Inflammatory macrophage (primary cell): ENCODE data around the gene NCR1.
A peak's percentile ranks its signal among the peaks of the same experiment; 100 is the strongest.
"Not testable (repeated sequence)": the region's sequence is repeated elsewhere in the genome, so short reads cannot be mapped to it uniquely, and the experiment has no call there.

Source experiments
- DNase-seq, 2 donors: peaks; one replicate each; pipeline ENCODE4 v3.0.0-alpha.2; 2020 to 2022

Gene NCR1

DNA sequence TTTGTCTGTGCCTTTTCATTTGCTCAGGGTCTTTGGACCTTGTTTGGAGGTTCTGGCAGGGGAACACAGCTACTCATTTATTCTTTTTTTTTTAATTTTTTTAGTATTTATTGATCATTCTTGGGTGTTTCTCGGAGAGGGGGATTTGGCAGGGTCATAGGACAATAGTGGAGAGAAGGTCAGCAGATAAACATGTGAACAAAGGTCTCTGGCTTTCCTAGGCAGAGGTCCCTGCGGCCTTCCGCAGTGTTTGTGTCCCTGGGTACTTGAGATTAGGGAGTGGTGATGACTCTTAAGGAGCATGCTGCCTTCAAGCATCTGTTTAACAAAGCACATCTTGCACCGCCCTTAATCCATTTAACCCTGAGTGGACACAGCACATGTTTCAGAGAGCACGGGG lies 2.0 kb downstream of the NCR1 start:
- not testable (repeated sequence) for DNase-seq

DNA sequence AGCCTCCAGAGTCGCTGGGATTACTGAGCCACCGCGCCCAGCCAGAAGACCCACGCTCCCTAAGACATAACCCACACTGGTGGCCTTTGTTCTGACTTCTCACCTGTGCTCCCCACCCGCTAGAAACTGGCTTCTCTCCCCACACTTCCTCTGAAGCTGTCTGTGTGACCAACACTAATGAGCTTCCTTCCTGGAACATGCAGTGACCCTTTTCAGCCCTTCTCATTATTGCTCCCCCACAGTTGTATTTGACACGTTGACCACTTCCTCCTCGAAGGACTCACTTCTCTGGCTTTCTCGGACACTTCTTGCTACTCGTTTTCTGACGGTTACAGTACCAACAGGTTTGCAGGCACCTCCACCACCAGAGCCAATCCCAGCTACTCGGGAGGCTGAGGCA lies 10.9 kb downstream of the NCR1 start:
- peak; percentile 79 to 82 for DNase-seq

DNA sequence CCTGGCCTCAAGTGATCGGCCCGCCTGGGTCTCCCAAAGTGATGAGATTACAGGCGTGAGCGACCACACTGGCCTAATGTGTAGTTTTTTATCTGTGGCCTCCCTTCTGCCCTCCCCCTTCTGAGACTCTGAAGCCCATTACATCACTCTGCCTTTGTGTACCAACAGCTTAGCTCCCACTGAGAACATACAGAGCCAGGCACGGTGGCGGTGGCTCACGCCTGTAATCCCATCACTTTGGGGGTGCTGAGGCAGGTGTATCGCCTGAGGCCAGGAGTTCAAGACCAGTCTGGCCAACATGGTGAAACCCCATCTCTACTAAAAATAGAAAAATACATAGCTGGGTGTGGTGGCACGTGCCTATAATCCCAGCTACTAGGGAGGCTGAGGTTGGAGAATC lies 12.6 kb downstream of the NCR1 start:
- no peak for DNase-seq

DNA sequence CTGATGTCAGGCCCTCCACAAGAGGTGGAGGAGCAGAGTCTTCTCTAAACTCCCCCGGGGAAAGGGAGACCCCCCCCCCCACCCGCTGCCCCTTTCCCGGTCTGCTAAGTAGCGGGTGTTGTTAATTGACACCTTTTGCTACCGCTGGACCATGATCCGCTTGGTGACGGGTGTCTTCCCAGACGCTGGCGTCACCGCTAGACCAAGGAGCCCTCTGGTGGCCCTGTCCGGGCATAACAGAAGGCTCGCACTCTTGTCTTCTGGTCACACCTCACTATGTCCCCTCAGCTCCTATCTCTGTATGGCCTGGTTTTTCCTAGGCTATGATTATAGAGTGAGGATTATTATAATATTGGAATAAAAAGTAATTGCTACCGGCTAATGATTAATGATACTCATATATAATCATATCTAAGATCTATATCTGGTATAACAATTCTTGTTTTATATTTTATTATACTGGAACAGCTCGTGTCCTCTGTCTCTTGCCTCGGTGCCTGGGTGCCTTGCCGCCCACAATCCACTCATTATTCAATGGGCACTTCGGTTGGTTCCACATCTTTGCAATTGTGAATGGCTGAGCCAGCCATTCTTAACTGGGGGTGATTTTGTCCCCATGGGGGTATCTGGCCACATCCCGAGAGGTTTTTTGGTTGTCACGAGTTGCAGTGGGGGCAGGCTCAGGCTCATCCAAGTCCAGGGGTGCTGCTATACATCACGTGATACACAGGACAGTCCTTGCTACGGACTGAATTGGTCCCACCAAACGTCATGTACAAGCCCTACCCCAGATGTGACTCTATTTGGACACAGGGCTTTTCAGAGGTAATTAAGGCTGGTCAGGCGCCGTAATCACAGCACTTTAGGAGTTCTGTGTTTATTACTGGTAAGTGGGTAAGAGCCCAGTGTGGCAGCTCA lies 14.0 kb downstream of the NCR1 start:
- peak in 1 of 2 donors; percentile 34 for DNase-seq

DNA sequence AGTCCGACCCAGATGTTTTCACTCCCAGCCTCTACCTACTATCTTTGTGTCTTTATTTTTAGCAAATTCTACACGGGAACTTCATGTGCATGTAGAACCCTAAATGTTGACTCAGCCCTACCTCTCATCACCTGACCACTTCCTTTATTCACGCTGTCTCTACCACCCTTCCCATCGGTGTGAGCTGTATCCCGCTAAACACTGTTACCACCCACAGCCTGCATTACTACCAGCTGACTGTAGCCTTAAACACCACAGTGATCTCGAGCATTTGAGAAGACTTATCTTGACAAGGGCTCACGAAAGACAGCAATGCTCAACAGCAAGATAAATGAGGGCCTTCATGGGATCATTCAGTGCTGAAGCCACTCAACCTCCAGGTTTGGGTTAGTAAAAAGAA lies 15.1 kb downstream of the NCR1 start:
- peak in 1 of 2 donors; percentile 34 for DNase-seq

DNA sequence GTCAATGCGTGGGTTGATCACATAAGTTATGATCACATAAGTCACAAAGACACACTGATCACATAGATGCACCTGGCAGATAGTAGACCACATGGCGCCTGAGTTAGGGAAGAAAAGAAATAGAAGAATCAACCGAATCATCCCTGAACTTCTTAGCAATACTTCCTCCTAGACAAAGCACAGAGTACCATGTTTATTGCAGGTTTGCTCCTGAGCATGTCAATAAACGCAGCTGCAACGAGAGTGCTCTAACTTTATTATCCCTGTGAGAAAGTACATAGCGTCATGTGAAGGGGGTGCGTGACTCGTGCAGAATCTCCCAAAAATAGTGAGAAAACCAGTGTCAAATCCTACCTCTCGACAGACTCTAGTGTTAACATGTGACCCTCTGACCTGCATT lies 17.3 kb downstream of the NCR1 start:
- no peak for DNase-seq

DNA sequence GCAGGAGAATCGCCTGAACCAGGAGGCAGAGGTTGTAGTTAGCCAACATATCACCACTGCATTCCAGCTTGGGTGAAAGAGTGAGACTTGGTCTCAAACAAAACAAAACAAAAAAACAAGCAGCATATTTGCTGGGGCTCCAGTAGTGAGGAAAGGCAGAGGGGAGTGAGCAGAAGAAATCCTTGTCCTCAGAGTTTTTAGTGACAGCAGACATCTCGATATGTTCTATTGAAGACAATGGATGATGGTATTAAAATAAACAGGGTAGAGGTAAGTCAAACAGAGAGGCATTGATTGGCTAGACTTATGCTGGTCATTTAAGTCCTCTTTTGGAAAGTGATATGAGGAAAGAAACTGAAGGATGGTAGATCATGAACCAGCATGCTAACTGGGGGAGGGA lies 22.4 kb downstream of the NCR1 start:
- peak in 1 of 2 donors; percentile 13 for DNase-seq

DNA sequence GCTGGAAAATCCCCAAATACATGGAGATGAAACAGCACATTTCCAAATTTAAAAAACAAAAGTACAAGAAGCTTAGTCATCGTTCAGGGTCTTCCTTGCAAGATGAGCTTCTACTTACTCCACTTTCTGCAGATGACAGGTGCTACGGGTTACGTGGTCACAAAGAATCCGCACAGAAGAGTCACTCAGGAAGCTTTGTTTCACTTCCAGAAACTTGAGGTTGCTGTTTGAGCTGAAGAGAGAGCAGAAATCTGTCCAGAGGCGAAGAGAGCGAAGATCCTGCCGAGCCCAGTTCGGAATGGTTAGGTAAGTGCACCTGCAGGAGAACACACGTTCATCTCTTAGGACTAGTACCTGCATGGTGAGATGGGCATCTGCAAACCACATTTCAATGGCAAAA lies 32.0 kb downstream of the NCR1 start:
- DNase-seq, result no peak

DNA sequence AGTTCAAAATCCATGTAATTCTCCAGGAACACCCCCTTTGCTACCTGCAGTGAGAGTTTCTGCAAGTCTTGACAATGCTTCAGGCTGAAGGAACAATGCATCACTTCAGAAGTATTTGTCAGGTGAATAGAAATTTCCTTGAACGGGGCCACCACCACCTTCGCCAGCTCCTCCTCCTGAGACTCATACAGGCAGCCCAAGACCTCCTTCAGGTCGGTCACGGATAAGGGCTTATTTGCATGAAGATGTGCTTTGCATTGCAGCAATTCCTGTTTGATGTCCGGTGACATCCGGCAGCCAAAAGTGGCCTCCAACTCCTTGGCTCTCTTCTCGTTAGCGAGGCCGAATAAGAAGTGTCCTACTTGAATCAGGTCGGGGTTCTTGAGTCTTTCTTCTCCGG lies 33.0 kb downstream of the NCR1 start:
- no peak for DNase-seq

DNA sequence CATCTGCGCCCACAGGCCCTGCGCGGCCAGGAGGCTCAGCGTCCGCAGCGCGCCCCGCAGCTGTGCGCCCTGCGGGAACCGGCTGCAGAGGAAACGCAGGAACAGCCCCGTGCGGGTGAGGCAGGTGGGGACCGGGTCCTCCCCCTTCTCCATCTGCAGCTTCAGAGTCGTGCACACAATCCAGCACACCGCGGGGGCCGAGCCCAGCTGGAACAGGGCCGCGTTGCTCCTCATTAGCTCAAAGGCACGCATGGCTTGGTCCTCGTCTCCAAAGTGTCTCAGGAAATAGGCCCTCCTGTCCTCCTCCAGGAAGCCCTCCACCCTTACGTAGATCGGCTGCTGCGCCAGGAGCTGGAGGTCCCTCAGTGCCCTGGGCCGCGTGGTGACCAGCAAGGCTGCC lies 33.6 kb downstream of the NCR1 start:
- DNase-seq, result not testable (repeated sequence)

DNA sequence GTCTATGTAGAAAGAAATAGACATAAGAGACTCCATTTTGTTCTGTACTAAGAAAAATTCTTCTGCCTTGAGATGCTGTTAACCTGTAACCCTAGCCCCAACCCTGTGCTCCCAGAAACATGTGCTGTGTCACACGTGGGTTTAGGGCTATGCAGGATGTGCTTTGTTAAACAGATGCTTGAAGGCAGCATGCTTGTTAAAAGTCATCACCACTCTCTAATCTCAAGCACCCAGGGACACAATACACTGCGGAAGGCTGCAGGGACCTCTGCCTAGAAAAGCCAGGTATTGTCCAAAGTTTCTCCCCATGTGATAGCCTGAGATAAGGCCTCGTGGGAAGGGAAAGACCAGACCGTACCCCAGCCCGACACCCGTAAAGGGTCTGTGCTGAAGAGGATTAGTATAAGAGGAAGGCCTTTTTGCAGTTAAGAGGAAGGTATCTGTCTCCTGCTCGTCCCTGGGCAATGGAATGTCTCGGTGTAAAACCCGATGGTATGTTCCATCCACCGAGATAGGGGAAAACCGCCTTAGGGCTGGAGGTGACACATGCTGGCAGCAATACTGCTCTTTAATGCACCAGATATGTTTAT lies 37.9 kb downstream of the NCR1 start:
- not testable (repeated sequence) for DNase-seq

DNA sequence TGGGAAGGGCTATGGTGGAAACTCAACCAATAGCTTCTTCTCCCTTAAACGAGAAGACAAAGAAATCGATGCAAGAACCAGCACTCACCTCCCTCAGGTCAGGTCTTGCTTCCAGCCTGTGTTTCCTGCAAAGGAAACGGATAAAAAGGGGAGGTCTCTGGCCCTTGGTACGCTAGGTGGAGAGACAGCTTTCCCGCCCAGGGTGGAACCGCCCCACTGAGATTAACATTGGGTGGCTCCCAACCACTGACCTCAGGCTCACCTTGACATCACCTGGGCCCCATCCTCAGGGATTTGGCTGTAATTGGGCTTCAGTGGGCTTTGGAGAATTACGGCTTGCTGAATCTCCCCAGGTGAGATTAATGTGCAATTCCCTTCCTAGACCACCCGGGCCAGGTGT lies 41.4 kb downstream of the NCR1 start, which contains the start of gene NLRP7:
NLRP7 (minus strand) TSS at position 150 of the 400 bp plus-strand sequence.
- DNase-seq, result no peak

DNA sequence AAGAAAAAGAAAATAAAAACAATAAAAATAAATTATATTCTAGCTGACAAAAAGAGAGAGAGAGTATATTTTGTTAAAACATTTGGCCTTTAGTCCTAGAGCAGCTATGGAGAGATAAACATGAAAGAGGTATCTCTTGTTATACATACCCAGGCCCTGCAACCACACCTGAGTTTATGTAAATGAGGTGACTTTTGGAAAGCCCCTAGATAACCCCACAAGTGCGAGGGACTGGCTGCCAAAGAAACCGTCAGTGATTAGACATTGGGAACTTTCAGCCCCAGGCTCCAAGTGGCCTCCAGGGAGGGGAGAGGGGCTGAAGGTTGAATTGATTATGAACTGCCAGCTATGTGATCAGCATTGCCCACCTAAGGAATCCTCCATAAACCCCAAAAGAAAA lies 43.5 kb downstream of the NCR1 start:
- DNase-seq, result no peak

DNA sequence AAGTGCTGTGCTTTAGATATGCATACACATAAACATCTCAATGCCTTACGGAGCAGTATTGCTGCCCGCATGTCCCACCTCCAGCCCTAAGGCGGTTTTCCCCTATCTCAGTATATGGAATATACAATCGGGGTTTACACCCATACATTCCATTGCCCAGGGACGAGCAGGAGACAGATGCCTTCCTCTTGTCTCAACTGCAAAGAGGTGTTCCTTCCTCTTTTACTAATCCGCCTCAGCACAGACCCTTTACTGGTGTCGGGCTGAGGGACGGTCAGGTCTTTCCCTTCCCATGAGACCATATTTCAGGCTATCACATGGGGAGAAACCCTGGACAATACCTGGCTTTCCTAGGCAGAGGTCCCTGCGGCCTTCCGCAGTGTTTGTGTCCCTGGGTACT lies 44.6 kb downstream of the NCR1 start:
- not testable (repeated sequence) for DNase-seq

DNA sequence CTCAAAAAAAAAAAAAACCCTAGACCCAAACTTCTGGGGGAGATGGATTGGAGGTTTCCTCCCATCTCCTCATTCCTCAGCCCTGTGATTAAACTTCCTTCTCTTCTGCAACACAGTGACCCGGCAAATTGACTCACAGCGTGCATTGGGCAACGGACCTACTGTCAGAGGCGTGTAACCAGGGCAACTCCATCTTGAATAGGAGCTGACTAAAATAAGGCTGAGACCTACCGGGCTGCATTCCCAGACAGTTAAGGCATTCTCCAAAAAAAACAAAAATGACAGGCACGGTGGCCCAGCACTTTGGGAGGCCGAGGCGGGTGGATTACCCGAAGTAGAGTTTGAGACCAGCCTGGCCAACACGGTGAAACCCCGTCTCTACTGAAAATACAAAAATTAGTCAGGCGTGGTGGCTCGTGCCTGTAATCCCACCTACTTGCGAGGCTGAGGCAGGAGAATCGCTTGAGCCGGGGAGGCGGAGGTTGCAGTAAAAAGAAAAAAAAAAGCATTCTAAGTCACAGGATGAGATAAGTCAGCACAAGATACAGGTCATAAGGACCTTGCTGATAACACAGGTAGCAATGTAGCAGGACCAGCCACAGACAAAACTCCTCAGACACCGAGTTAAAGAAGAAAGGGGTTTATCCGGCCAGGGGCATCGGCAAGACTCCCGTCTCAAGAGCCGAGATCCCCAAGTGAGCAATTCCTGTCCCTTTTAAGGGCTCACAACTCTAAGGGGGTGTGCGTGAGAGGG lies 46.8 kb downstream of the NCR1 start:
- peak; percentile 95 for DNase-seq

DNA sequence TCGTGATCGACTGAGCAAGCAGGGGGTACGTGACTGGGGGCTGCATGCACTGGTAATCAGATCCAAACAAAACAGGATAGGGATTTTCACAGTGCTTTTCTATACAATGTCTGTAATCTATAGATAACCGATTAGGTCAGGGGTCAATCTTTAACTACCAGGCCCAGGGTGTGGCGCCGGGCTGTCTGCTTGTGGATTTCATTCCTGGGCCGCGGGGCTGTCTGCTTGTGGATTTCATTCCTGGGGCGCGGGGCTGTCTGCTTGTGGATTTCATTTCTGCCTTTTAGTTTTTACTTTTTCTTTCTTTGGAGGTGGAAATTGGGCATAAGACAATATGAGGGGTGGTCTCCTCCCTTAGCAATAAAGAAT lies 47.4 kb downstream of the NCR1 start:
- not testable (repeated sequence) for DNase-seq

DNA sequence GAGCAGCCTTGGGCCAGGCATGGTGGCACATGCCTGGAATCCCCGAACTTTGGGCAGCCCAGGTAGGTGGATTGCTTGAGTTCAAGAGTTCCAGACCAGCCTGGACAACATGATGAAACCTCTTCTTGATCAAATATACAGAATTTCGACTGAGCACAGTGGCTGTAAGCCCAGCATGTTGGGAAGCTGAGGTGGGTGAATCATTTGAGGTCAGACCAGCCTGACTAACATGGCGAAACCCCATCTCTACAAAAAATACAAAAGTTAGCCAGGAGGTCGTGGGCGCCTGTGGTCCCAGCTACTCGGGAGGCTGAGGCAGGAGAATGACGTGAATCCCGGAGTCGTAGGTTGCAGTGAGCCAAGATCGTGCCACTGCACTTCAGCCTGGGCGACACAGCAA lies 49.4 kb downstream of the NCR1 start:
- DNase-seq, result peak; percentile 54 to 82

DNA sequence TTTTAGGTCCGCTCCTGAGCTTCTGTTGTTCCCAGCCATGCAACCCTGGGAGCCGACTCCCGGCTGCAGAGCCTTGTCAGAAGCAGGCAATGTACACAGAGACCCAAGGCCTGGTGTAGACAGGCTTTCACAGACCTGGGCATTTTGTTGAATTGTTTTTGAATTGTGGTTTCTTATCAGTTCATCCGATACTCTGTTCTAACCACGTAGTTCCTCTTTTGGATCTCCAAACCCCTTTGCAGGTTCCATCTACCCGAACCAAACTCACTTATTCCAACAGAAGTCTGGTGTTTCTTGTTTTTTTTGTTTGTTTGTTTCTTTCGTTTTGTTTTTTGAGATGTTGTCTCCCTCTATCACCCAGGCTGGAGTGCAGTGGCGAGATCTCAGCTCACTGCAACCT lies 53.9 kb downstream of the NCR1 start:
- DNase-seq, result no peak
